ENCODE data around the gene NOTUM. TPM values are rescaled to one million over a fixed set of nuclear protein-coding genes. Genes with fewer than 3 reads are reported as not detected.

The NOTUM gene
- total and polyA plus RNA-seq, 9 of the 15 experiments (the other 6 are each of a cell fraction or from before 2014, with no cell fraction given): 0.03 to 14.0 (median 4.1) TPM

GRCh38 chr17:82001571-82002056 is 40.6 kb upstream of the NOTUM start (continued):
- TF ChIP-seq USF2 (CRISPR knock-in tag; IDR thresholded peaks at IDR 0.05): no peak
- TF ChIP-seq ZBTB40 (IDR thresholded peaks at IDR 0.05): no peak
- no peak for TF ChIP-seq ZBTB40 (CRISPR knock-in tag; IDR thresholded peaks at IDR 0.05)
- no peak for TF ChIP-seq ILF3 (IDR thresholded peaks at IDR 0.05; ENCODE audit: borderline replicate concordance)
- TF ChIP-seq SUPT5H (IDR thresholded peaks at IDR 0.05): no peak
- no peak for TF ChIP-seq SMC3 (conservative IDR thresholded peaks at IDR 0.05; ENCODE audit: insufficient read depth, low read depth, low read length)
- no peak for TF ChIP-seq CHCHD3 (CRISPR knock-in tag; IDR thresholded peaks at IDR 0.05)
- TF ChIP-seq NCOR1 (IDR thresholded peaks at IDR 0.05): no peak
- no peak for TF ChIP-seq BRD4 (IDR thresholded peaks at IDR 0.05)
- no peak for TF ChIP-seq HDAC2 (IDR thresholded peaks at IDR 0.05)
- TF ChIP-seq HNRNPH1 (optimal IDR thresholded peaks at IDR 0.05; ENCODE audit: low read depth, low read length): no peak
- TF ChIP-seq ZNF175 (CRISPR knock-in tag; IDR thresholded peaks at IDR 0.05; ENCODE audit: low read depth): no peak
